SKM-1 treated with dmso at 0.1 percent for 144 hours (cell line): ENCODE measurements around the gene ESPNL.

Experiments used
- DNase-seq: peaks from one replicate; lab custom pipeline; 2025; ENCODE audit not compliant: unreplicated experiment; lab: John Stamatoyannopoulos, UW

ESPNL gene

DNA sequence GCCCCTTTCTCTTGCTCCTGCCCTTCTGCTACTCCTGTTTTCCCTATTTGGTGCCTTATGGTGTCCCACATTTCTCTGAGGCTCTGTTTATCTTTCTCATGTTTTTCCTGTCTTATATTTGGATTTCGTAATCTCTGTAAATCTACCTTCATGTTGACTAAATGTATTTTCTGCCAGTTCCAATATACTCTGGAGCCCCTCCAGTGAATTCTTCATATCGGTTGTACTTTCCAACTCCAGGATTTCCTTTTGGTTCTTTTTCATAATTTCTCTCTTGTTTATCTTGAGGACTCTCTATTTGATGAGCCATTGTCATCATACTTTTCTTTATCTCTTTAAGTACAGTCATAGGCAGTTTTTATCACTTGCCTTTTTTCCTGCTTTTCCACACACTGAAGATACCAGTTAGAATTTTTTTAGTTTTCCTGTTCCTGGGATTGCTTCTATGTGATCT lies 20.2 kb upstream of the ESPNL start:
- DNase-seq, result no peak

DNA sequence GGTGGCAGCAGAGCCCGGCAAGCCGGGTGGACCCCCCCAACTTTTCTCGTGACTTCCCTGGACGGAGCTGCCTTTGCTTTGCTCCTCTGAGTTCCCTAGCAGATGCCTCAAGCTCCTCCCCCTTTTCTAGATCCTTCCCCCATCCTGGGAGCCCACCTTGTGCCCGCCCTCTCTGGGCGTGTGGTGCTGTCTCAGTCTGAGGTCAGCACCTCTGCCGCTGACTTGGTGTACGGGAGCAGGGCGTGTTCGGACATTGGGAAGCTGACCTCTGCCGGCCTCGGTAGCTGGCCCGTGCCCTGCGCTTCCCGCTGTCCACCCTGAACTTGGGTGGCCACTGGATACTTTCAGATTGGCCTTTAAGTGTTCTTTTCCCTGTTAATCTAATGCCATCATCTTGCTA lies 19.6 kb upstream of the ESPNL start:
- DNase-seq, result no peak

DNA sequence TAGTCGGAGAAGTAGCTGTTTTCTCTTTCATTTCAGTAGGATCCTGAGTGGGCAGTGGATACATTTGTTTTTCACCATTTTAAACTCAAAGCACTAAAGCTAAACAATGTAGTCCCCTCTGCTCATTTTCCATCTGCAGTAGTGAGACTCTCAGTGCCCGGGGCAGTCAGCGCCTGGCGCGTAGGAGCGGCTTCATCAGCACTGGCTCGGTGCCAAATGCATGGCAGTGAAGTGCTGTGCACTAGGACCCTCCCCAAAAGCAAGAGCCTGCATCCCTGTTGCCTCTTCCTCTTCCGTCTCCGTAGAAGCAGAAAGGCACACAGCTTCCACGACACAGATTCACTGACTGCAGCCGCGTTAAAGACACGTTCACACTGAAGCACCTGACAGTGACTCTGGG lies 19.0 kb upstream of the ESPNL start:
- no peak for DNase-seq

DNA sequence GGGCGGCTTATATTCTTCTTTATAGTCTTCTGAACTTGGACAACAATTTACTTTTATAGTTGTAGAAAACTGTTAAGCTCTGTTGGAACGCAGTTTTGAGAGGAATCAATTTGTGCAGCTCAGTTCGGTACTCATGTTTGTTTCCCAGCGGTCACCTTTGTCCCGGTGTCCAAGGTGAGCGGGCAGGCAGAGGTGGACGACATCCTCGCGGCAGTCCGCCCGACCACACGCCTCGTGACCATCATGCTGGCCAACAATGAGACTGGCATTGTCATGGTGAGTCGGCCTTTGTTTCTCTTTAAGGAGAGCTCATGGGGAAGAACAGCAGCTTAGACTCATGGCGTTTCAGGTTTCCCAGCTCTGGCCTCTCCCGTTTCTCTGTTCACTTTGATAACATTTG lies 18.6 kb upstream of the ESPNL start:
- DNase-seq, result no peak

DNA sequence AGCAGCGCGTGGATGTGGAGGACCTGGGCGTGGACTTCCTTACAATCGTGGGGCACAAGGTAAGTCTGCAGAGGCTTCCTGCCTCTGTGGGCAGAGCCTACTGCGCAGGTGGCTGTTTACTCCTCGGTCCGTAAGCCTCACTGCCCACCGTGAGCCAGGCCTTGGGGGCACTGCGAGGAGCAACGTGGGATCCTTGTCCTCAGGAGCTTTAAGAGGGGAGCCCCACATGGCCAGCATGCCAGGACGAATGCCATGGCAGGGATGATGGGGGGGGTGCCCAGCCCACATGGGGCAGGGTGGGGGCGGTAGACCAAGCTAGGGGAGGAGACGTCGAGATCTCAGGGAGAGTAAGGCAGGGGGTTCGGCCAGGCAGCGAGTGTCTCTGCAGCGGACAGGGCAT lies 18.0 kb upstream of the ESPNL start:
- DNase-seq, result no peak

DNA sequence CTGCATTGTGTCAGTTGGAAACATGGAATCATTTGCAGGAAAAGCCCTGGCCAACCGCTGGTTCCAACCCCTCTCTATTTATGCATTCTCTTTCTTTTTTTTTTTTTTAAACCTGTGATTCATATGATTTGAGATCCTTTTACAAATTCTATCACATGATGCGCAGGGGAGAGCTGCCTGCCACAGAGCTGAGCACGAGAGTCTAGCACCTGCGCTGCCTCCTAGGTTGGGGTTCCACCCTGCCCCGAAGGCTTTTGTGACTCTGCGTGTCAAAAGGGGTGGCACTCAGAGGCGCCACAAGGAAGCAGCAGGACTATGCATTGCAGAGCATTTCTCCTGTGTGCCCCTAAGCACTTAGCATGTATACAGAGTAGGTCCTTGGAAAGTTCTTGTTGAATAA lies 17.3 kb upstream of the ESPNL start:
- DNase-seq, result no peak

GRCh38 chr2:238083919-238084318 lies 16.2 kb upstream of the ESPNL start:
- no peak for DNase-seq

DNA sequence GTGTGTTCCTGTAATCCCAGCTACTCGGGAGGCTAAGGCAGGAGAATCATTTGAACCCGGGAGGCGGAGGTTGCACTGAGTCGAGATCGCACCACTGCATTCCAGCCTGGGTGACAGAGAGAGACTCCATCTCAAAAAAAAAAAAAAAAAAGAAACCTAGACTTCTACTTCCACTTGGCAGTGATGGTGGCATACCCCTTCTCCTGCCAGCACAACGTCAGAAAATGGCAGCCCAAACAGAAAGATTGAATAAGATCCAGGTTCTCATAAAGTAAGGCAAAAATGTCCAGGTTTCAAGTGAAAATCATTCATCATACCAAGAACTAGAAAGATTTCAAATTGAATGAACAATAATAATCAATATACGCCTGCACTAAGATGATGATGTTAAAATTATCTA lies 15.4 kb upstream of the ESPNL start:
- no peak for DNase-seq

DNA sequence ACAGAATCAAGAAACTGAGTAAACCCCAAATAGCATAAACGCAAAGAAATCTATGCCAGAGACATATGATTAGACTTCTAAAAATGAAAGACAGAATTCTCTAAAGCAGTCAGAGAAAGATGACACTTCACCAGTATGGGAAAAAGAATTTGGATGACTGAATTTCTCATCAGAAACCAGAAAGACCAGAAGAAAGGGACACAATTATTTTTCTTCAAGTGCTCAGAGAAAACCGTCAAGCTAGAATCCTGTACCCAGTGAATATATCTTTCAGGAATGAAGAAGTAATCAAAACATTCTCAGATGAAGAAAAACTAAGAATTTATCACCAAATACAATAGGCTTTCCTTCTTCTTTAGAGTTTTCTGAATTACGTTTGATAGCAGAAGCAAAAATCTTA lies 14.2 kb upstream of the ESPNL start:
- no peak for DNase-seq

DNA sequence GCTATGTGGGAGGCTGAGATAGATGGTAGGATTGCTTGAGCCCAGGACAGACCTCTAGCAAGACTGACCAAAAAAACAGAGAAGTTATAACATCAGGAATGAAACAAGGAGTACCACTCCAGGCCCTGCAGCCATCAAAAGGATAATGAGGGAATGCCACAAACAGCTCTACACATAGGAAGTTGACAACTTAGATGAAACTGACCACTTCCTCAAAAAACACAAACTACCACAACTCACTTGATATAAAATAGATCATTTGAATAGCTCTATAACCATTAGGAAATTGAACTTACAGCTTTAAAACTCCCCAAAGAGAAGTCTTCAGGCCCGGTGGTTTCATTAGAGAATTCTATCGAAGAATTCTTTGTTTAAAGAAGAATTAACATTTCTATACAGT lies 12.9 kb upstream of the ESPNL start:
- DNase-seq, result peak; percentile 27

DNA sequence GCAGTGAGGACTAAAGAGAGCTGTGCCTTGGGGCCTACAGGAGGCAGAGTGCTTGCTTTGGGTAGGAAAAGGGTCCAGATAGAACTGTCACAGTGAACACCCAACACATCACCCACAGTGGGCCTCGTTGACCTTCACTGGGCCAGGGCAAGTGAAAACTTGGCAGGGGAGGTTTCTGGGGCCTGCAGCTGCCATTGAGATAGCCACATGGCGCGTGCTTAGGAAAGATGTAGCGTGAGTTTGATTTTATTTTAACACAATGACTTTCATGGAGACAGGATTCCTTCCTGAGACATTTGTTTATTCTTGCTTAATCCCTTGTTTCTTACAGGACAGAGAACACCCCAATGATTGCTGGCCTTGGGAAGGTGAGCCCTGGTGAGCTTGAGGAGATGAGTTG lies 9.3 kb upstream of the ESPNL start:
- no peak for DNase-seq

GRCh38 chr2:238091436-238092060 lies 8.6 kb upstream of the ESPNL start:
- DNase-seq, result no peak

GRCh38 chr2:238092486-238093035 lies 7.6 kb upstream of the ESPNL start:
- no peak for DNase-seq

DNA sequence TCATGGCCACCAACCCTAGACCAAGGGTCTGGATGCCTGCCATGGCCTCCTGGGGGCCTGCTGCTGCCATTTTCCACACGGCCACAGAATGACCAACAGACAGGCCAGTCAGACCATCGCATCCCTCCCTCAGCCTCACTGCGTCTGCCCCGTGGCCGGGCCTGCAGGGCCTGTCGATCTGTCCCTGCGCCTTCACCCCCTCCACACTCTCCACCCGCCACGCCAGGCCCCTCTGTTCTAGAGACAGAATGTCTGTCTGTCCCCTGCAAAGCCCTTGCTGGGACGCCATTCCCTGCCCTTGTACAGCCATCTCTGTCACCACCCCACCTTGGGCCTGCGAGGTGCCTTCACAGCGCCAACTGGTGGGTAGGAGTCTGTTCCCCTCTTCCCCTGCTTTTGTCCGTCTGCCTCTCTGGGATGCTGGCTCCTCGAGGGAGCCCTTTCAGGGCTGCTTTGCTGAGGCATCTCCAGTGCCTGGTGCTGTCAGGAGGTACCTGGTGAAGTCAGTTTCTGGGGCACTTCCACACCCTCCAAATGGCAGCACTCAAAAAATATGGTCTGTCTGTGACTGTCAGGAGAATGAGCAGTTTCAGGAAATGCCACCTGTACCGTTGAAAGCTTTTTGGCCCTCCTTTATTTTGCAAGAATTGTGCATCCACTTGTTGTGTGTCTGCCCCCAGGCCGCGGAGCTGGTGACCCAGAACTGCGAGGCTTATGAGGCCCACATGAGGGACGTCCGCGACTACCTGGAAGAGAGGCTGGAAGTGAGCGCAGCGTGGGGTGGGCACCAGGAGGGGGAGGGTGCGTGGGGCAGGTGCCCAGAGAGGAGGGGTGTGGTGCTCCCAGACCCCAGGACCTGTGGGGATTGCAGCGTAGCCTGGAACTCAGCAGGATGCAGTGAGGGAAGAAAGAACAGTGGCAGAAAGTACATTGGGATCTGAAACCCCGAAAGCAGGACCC lies 6.7 kb upstream of the ESPNL start:
- DNase-seq, result no peak

DNA sequence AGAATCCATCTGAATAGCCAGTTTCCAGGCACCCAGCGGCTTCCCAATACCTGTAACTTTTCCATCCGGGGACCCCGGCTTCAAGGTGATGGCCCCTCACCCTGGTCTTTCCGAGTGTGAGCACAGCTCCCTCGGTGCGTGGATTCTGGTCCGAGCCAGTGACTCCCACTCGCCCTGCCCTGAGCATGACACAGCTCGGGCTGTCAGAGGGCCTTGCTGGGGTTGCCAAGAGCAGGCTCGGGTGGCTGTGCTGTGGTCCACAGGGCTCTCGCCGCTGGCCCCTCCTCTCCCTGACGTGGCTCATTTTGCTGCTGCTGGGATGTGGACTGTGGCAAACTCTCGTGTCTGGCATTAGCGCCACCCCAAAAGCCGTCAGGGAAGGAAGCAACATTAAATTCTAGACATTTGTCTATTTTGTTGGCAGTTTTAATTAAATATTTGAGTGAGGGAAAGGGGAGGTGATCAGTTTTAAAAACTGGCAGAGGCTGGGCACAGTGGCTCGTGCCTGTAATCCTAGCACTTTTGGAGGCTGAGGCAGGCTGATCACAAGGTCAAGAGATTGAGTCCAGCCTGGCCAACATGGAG lies 5.6 kb upstream of the ESPNL start:
- no peak for DNase-seq

DNA sequence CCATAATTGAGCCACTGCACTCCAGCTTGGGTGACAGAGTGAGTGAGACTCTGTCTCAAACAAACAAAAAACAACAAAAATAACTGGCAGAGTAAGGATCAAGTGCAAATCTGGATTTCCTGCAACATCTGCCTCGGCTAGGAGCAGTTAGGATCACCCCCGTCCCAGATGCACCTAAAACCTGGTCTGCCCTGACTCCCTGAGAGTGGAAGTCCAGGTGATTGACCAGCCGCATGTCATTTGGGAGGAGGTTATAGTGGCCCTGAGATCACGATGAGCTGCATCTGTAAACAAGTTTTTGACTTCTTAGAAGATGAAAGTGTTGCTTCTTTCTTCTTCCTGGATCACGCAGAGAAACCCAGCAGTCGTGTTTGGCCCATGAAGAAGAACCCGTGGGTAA lies 5.0 kb upstream of the ESPNL start:
- DNase-seq, result no peak

DNA sequence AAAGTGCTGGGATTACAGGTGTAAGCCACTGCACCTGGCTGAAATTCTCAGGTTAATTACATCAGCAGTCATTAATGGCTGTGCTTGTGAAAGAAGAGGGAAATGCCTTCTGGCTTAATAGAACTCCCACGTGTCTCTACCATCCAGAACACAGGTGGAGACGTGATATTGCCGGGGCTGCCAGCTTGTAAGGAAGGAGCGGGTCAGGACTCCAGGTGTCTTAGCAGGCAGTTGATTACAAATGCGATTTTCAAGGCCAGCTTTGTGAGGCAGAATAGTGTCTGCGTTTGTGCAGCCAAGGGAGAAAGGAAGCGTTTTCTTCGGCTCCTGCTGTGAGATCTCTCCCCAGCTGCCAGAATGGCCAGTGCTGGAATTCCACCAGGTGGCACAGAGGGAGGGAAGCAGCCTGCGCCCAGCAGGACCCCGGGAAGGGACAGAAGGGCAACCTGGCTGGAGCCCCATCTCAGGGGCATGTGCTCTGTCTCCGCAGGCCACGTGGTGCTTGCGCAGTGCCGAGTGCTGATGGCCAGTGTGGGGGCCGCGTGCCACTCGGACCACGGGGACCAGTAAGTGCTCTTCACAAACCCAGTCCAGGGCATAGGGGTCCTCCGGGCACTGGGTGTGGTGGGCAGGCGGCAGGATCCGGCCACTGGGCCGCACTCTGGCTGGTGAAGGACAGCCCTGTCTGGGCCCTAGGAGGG lies 3.7 kb upstream of the ESPNL start:
- DNase-seq, result no peak

- no peak for DNase-seq
These were observed 2.7 kb upstream of the ESPNL start for GRCh38 chr2:238097201-238097987.

DNA sequence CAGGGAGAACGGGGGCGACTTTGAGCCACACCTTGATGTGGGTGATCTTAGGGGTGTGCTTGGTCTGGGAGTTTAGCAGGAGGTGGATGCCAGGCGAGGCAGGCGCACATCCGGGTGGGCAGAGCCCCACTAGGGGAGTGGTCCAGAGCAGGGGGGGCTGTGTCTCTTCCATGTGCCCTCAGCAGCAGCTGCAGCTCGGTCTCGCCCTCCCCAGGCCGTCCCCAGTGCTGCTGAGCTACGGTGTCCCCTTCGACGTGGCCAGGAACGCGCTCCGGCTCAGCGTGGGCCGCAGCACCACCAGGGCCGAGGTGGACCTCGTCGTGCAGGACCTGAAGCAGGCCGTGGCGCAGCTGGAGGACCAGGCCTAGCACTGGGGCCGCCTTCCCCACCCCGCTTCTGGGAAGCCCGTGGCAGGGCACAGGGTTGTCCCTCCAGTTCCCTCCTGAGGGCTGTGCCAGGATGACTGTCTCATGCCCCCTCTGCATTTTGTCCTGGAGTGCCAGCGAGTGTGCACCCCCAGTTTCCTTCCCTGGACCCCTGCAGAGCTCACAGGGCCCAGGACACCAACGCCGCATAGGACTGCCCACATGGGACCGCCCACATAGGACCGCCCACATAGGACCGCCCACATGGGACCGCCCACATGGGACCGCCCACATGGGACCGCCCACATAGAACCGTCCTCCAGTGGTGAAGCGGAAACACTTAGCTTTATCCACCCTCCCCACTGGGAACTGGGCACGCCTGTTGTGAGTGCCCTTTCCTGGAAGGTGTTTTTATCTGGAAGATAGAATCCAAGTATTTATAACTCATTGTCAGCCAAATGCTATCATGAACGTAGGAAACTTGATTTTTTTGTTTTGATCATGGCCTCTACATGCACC lies 1.9 kb upstream of the ESPNL start:
- no peak for DNase-seq
